CD4-positive, alpha-beta T cell (primary cell): ENCODE results near the gene C14orf119. TPM values are rescaled to one million over a fixed set of nuclear protein-coding genes. Genes with fewer than 3 reads are reported as not detected.

Experiments used
- ATAC-seq: fragments of 200-7000 bp; cut with Tn5 transposase; one replicate; pipeline ENCODE4 v1.10.0; 2022; ENCODE audit warnings: mild to moderate bottlenecking; ENCODE audit not compliant: poor library complexity
- CTCF ChIA-PET: fragments of 350-600 bp; sonication (Branson Sonifier 250); formaldehyde crosslinking; loops from one replicate; lab custom pipeline; 2021; ENCODE audit warnings: antibody characterized with exemption, inconsistent platforms; lab: Charles Lee
- POLR2A ChIA-PET: fragments of 350-600 bp; sonication (Branson Sonifier 250); formaldehyde crosslinking; loops from one replicate; lab custom pipeline; 2021; ENCODE audit warnings: antibody characterized with exemption, inconsistent platforms; lab: Charles Lee
- DNase-seq, 14 experiments: peaks; one replicate each; pipeline ENCODE4 v3.0.0-alpha.2; 2013 to 2020; ENCODE audit warnings: mixed read lengths in 2 of 14
- H3K27ac ChIP-seq, 2 donors: one replicate each; pipeline versions ENCODE4 v1.5.1 to v1.7.0; 2013; ENCODE audit warnings: low read length in 2 of 2, low read depth in 1 of 2, mild to moderate bottlenecking in 1 of 2
- H3K27me3 ChIP-seq, 2 experiments: 1 replicate in 1 of 2; 2 replicates in 1 of 2; pipeline versions ENCODE4 v1.6.1 to v1.7.0; 2013; ENCODE audit warnings: low read length in 2 of 2, control low read depth in 1 of 2, mild to moderate bottlenecking in 1 of 2, moderate library complexity in 1 of 2; ENCODE audit not compliant: insufficient read depth in 2 of 2, control insufficient read depth in 1 of 2
- H3K36me3 ChIP-seq: one replicate; pipeline ENCODE4 v1.6.1; 2013; ENCODE audit warnings: low read length, control low read depth; ENCODE audit not compliant: insufficient read depth
- H3K4me1 ChIP-seq: one replicate; pipeline ENCODE4 v1.6.1; 2013; ENCODE audit warnings: low read length, control low read depth; ENCODE audit not compliant: insufficient read depth
- H3K4me3 ChIP-seq: one replicate; pipeline ENCODE4 v1.5.1; 2013; ENCODE audit warnings: mild to moderate bottlenecking, low read length, moderate library complexity
- H3K9me3 ChIP-seq, 2 experiments: 1 replicate in 1 of 2; 2 replicates in 1 of 2; pipeline versions ENCODE4 v1.6.1 to v1.7.0; 2013; ENCODE audit warnings: low read length in 2 of 2, mild to moderate bottlenecking in 2 of 2, control low read depth in 1 of 2, moderate library complexity in 1 of 2; ENCODE audit not compliant: control insufficient read depth in 1 of 2, insufficient read depth in 1 of 2
- H3K27ac Mint-ChIP-seq: one replicate; pipeline ENCODE4 v1.8.0; 2020; ENCODE audit warnings: mixed read lengths
- H3K27me3 Mint-ChIP-seq: one replicate; pipeline ENCODE4 v1.8.0; 2021; ENCODE audit warnings: mixed read lengths
- H3K36me3 Mint-ChIP-seq: one replicate; pipeline ENCODE4 v1.8.0; 2021; ENCODE audit warnings: low read depth, mixed read lengths
- H3K4me1 Mint-ChIP-seq: one replicate; pipeline ENCODE4 v1.8.0; 2021; ENCODE audit warnings: low read depth, mixed read lengths
- H3K4me3 Mint-ChIP-seq: one replicate; pipeline ENCODE4 v1.8.0; 2020; ENCODE audit warnings: mild to moderate bottlenecking, mixed read lengths
- H3K9me3 Mint-ChIP-seq: one replicate; pipeline ENCODE4 v1.8.0; 2020; ENCODE audit warnings: mixed read lengths
- intact Hi-C, 2 experiments: fragments of 100-400 bp; cut with DNase I in 1 of 2; cut with micrococcal nuclease in 1 of 2; formaldehyde crosslinking; loops; one replicate each; pipeline versions ENCODE4 v1.15.1 to v1.9.0; 2023 to 2025; cut with DNase I, micrococcal nuclease
- total RNA-seq, 174 experiments: library from RNA in 2 of 174; stranded (reverse) in 2 of 174; gene quantifications; one replicate each; pipeline ENCODE4 v1.2.3 and lab custom pipeline; 2021 to 2026
- TF ChIP-seq, protein P1 (sequence below): fragments of 200-600 bp; IDR thresholded peaks from one replicate; pipeline ENCODE4 v1.8.0; 2022; ENCODE audit warnings: antibody characterized with exemption, mild to moderate bottlenecking

C14orf119 gene
- total RNA-seq, 2 experiments from 2014 or later = 3.1 to 3.9 TPM

DNA sequence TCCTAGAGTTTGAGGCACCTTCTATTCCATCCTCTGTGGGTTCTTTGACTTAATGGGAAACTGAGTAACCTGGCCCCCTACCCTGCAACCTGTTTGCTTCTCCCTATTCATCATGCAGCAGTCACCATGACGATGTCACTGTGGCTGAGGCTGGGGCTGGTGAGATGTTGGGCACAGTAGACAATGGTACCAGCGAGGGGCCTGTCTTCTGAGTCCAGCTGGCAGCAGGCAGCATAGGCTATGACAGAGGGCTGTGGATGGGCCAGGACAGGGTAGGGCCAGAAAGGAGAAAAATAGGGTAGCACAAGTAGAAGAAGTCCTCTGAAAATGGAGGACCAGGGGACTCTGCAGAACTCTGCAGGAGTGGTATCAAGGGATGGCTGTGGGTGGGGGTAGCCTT is 7.5 kb downstream of the C14orf119 start:
- no peak for DNase-seq
- no peak overlapping the region for H3K4me3 ChIP-seq
- CTCF ChIA-PET = interaction anchor here (1.4 kb wide), 1 partner anchor 17 kb away, joined by 3 read pairs; no protein-coding TSS in a partner anchor
- no peaks in the 10 kb centered on the region for H3K27me3 ChIP-seq
- Mint-ChIP-seq H3K9me3 (no peaks in the 10 kb centered on the region), H3K27me3 (no peaks in the 10 kb centered on the region), H3K36me3 (peaks cover 20% of the 10 kb centered on the region), H3K27ac (no peak overlapping the region), H3K4me1 (peaks cover 17% of the 10 kb centered on the region), H3K4me3 (no peak overlapping the region)
- intact Hi-C loops = no loop called here
- peaks cover 2% of the 10 kb centered on the region for H3K4me1 ChIP-seq
- TF ChIP-seq, protein P1, sequence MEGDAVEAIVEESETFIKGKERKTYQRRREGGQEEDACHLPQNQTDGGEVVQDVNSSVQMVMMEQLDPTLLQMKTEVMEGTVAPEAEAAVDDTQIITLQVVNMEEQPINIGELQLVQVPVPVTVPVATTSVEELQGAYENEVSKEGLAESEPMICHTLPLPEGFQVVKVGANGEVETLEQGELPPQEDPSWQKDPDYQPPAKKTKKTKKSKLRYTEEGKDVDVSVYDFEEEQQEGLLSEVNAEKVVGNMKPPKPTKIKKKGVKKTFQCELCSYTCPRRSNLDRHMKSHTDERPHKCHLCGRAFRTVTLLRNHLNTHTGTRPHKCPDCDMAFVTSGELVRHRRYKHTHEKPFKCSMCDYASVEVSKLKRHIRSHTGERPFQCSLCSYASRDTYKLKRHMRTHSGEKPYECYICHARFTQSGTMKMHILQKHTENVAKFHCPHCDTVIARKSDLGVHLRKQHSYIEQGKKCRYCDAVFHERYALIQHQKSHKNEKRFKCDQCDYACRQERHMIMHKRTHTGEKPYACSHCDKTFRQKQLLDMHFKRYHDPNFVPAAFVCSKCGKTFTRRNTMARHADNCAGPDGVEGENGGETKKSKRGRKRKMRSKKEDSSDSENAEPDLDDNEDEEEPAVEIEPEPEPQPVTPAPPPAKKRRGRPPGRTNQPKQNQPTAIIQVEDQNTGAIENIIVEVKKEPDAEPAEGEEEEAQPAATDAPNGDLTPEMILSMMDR = no peak
- peaks cover 17% of the 10 kb centered on the region for H3K36me3 ChIP-seq
- POLR2A ChIA-PET = interaction anchor here (1.0 kb wide), 1 partner anchor 17 kb away, joined by 4 read pairs; no protein-coding TSS in a partner anchor
- H3K27ac ChIP-seq = no peak overlapping the region
- no peak for ATAC-seq
- no peaks in the 10 kb centered on the region for H3K9me3 ChIP-seq

DNA sequence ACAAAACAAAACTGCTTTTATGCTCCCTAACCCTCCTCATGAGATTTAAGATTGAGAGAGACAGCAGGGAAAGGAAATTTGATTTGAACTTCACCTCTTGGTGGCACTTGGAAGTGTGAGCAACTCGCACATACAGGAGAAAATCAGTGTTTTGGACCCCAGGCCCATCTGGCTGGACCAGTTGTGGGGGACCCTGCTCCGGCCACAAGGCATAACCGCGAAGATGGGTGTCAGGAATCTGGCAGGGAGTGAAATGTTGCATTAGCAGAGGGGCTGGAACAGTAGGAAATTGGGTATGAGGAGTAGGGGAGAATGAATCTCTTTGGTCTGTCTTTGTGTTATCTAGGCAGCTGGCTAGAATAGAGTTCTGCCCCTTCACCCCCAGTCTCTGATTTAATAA is 8.3 kb downstream of the C14orf119 start:
- H3K36me3 Mint-ChIP-seq = peaks cover 12% of the 10 kb centered on the region
- ChIA-PET POLR2A (no interaction called here), CTCF (interaction anchor here (0.6 to 1.5 kb wide), 3 partner anchors 17 to 196 kb away, joined by 3 to 4 read pairs (median 4); no protein-coding TSS in a partner anchor)
- H3K27me3 ChIP-seq = no peaks in the 10 kb centered on the region
- H3K4me3 Mint-ChIP-seq = no peak overlapping the region
- no peak overlapping the region for H3K27ac ChIP-seq
- DNase-seq (no peak), ATAC-seq (no peak)
- no peaks in the 10 kb centered on the region for H3K27me3 Mint-ChIP-seq
- no peak overlapping the region for H3K27ac Mint-ChIP-seq
- TF ChIP-seq, protein P1 = no peak
- H3K4me1 ChIP-seq = no peaks in the 10 kb centered on the region
- intact Hi-C loops = no loop called here
- no peaks in the 10 kb centered on the region for H3K9me3 Mint-ChIP-seq
- H3K36me3 ChIP-seq = peaks cover 9% of the 10 kb centered on the region
- H3K4me1 Mint-ChIP-seq = peaks cover 16% of the 10 kb centered on the region
- H3K9me3 ChIP-seq = no peaks in the 10 kb centered on the region
- H3K4me3 ChIP-seq = no peak overlapping the region

DNA sequence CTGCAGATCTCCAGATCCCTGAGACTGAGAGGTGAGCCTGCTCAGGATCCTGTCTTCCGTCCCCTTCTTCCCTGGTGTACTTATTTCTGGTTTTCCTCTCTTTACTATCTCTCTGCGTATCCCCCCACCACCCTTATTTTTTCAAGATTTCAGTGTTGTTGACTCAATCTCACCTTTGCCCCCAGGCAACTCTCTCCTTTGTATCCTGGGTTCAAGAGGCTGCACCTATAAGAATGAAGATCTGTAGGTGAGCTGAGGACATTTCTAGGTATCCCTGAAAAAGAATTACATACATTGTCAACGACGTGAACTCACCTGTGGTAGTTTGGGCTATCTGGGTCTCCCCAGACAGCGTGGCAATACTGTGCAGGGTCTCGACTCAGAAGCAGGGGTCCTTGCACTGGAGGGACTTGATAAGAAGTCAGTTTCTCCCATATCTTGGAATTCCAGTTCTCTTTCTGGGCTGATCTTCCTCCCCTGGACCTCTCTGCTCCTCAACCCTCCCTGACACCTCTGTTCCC is 8.8 kb downstream of the C14orf119 start:
- Mint-ChIP-seq H3K27ac (no peak overlapping the region), H3K4me1 (peaks cover 14% of the 10 kb centered on the region), H3K4me3 (no peak overlapping the region), H3K9me3 (no peaks in the 10 kb centered on the region), H3K27me3 (no peaks in the 10 kb centered on the region), H3K36me3 (peaks cover 7% of the 10 kb centered on the region)
- ATAC-seq (no peak), DNase-seq (no peak)
- TF ChIP-seq, protein P1 = no peak
- Histone ChIP-seq H3K4me1 (no peaks in the 10 kb centered on the region), H3K27me3 (no peaks in the 10 kb centered on the region), H3K4me3 (no peak overlapping the region), H3K36me3 (peaks cover 4% of the 10 kb centered on the region), H3K9me3 (no peaks in the 10 kb centered on the region), H3K27ac (no peak overlapping the region)
- ChIA-PET POLR2A (no interaction called here), CTCF (interaction anchor here (0.6 to 1.5 kb wide), 3 partner anchors 16 to 195 kb away, joined by 3 to 4 read pairs (median 4); no protein-coding TSS in a partner anchor)
- intact Hi-C loops = no loop called here
